ENCODE results near the gene JUND.
A peak's percentile ranks its signal among the peaks of the same experiment; 100 is the strongest.

JUND gene

DNA sequence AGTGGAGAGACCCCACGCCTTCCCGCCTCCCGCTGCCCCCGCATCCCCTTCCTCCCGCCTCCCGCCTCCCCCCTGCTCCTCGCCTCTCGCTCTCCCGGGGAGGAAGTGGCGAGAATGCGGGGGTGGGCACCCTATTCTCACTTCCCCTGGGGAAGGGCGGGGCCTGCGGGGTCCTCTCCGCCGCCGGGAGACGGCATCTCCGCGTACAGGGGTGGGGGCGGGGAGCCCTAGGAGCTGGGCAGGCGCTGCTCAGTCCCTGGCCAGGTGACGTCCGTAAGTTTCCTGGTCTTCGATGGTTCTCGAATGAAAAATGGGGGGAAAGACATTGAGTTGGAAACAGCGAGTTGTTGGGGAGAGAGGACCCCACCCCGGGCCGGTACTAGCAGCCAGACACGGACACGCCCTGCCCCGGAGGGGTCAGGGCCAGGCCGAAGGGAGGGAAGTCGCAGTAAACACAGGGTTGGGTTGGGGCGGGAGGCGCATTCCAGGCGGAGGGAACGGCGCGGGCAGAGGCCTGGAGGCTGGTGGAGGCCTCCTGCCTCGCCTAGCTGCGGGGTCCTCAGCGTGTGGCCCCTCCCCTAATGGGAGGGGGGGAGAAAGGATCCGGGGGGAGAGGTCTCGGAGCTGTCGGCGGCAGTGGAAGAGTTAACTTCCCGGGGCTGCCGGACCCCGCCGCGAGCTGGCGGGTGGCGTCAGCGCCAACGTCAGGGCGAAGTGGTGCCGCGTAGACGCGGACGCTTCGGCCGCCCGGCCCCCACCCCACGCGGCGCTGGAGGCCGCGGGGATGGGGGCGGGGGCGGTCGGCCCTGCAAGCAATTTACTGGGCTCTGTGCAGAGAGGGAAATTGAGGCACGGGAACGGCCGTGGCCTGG is 10.4 kb upstream of the JUND start:
- Histone ChIP-seq H3K27me3 (ENCODE audit: low read depth) (no peaks in the 10 kb centered on the region), H3K4me3 (peak overlapping the region; percentile 44), H3K9me3 (no peaks in the 10 kb centered on the region), H3K36me3 (replicated peaks) (no peaks in the 10 kb centered on the region), H3K4me1 (peaks cover 26% of the 10 kb centered on the region)
- in situ Hi-C loops (cut with MboI; ENCODE audit: low sequenced_read_pairs), result no loop called here
- peak; percentile 47 to 83 for DNase-seq (ENCODE audit: low spot score in 2 of 2)

- Histone ChIP-seq H3K4me3 (peak overlapping the region; percentile 44), H3K9me3 (no peaks in the 10 kb centered on the region), H3K36me3 (replicated peaks) (no peaks in the 10 kb centered on the region), H3K27me3 (ENCODE audit: low read depth) (no peaks in the 10 kb centered on the region), H3K4me1 (peaks cover 26% of the 10 kb centered on the region)
- DNase-seq (ENCODE audit: low spot score in 2 of 2), result no peak
- in situ Hi-C loops (cut with MboI; ENCODE audit: low sequenced_read_pairs), result no loop called here
These were observed 9.7 kb upstream of the JUND start for GRCh38 chr19:18291019-18291524.

DNA sequence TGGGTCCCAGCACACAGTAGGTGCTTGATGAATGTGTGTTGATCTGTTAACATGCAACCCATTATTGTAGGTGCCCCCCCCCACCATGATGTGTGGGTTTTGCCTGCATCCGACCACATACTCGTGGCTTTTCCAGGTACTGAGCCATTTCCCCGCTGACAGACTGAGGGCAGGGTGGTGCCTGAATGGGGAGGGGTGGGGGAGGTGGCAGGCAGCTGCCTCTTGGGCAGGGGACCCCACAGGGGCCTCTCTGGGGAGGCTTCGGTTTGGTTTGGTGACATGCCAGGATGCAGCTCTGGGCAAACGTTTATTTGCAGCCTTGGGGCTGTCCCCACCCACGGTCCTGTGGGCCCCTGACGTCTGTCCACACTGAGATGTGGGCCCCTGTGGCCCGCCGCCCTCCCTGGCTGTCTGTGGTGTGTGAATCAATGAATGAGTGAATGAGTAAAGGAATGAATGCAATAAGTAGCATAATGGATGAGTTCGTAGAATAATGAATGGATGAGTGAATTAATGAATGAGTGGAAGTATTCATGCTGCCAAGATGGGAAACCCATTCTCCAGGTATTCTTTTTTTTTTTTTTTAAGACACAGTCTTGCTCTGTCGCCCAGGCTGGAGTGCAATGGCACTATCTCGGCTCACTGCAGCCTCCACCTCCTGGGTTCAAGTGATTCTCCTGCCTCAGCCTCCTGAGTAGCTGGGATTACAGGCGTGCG is 9.0 kb upstream of the JUND start:
- H3K4me1 ChIP-seq, result peaks cover 26% of the 10 kb centered on the region
- H3K27me3 ChIP-seq (ENCODE audit: low read depth), result no peaks in the 10 kb centered on the region
- in situ Hi-C loops (cut with MboI; ENCODE audit: low sequenced_read_pairs), result no loop called here
- H3K36me3 ChIP-seq (replicated peaks), result no peaks in the 10 kb centered on the region
- no peak for DNase-seq (ENCODE audit: low spot score in 2 of 2)
- H3K4me3 ChIP-seq, result no peak overlapping the region
- no peaks in the 10 kb centered on the region for H3K9me3 ChIP-seq

DNA sequence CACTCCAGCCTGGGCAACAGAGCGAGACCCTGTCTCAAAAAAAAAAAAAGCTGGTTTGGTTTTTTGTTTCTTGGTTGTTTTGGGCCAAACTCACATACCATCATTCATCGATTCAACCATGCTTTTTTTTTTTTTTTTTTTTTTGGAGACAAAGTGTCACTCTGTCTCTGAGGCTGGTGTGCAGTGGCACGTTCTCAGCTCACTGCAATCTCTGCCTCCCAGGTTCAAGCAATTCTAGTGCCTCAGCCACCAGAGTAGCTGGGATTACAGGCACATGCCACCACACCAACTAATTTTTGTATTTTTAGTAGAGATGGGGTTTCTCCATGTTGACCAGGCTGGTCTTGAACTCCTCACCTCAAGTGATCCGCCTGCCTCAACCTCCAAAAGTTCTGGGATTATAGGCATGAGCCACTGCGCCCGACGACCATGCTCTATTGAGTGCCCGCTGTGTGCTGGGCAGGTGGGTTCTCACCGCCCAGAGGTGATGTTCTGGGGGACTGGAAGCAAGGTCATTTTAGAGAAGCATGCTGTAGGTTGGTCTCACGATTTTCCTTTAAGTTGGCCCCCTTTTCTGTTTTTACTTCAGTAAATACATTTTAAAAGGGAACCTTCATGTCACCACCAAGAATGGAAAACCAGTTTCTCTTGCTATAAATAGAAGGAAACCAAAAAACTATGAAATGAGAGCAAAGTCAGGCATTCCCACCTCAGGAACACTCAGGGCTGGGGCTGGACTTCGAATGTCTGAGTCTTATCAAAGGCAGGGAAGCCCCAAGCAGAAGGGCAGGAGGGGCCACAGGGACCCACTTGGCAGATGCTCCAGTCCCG is 8.3 kb upstream of the JUND start:
- Histone ChIP-seq H3K4me3 (no peak overlapping the region), H3K27me3 (ENCODE audit: low read depth) (no peaks in the 10 kb centered on the region), H3K4me1 (peaks cover 26% of the 10 kb centered on the region), H3K9me3 (no peaks in the 10 kb centered on the region), H3K36me3 (replicated peaks) (no peaks in the 10 kb centered on the region)
- in situ Hi-C loops (cut with MboI; ENCODE audit: low sequenced_read_pairs), result no loop called here
- DNase-seq (ENCODE audit: low spot score in 2 of 2), result no peak

- DNase-seq (ENCODE audit: low spot score in 2 of 2), result no peak
- Histone ChIP-seq H3K36me3 (replicated peaks) (no peaks in the 10 kb centered on the region), H3K9me3 (no peaks in the 10 kb centered on the region), H3K27me3 (ENCODE audit: low read depth) (no peaks in the 10 kb centered on the region), H3K4me1 (peaks cover 18% of the 10 kb centered on the region), H3K4me3 (no peak overlapping the region)
- in situ Hi-C loops (cut with MboI; ENCODE audit: low sequenced_read_pairs), result no loop called here
These were observed 6.7 kb upstream of the JUND start for GRCh38 chr19:18287836-18288772.

DNA sequence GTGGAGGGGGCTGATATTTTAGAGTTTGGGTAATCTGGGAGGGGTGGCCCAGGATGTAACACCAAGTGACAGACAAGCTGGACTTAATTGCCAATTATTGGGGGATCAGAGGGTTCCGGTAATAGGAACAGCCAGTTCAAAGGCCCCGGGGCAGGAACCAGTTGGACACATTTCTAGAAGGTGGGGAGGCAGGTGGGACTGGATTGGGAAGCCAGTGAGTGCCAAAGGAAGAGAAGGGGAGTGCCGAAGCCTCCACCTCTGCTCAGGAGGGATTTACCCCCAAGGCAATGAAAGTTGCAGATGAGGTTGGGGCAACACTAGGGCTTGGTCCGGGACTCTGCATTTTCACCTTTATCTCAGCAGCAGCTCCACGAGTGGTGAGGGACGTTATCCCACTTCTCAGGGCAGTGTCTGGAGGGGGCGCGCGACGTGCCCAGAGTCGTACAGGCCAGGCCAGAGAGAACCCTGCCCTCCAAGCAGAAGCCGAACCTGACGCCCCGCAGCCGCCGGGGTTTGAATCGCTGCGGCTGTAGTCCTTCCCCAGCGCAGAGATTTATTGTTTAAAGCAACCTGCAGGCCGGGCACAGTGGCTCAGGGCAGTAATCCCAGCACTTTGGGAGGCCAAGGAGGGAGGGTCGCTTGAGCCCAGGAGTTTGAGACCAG is 5.7 kb upstream of the JUND start:
- in situ Hi-C loops (cut with MboI; ENCODE audit: low sequenced_read_pairs), result no loop called here

GRCh38 chr19:18284712-18285360 is 3.4 kb upstream of the JUND start:
- in situ Hi-C loops (cut with MboI; ENCODE audit: low sequenced_read_pairs), result no loop called here
- peaks cover 6% of the 10 kb centered on the region; the same call in 1 of the 2 replicates for H3K36me3 ChIP-seq (replicated peaks)
- no peak for DNase-seq (ENCODE audit: low spot score in 2 of 2)
- H3K4me3 ChIP-seq, result no peak overlapping the region
- no peaks in the 10 kb centered on the region for H3K9me3 ChIP-seq
- no peaks in the 10 kb centered on the region for H3K27me3 ChIP-seq (ENCODE audit: low read depth)
- H3K4me1 ChIP-seq, result peaks cover 9% of the 10 kb centered on the region

More for the DNA sequence above, 5.7 kb upstream of the JUND start:
- Histone ChIP-seq H3K4me3 (no peak overlapping the region), H3K4me1 (peaks cover 18% of the 10 kb centered on the region), H3K27me3 (ENCODE audit: low read depth) (no peaks in the 10 kb centered on the region), H3K9me3 (no peaks in the 10 kb centered on the region), H3K36me3 (replicated peaks) (no peaks in the 10 kb centered on the region)
- DNase-seq (ENCODE audit: low spot score in 2 of 2), result no peak

GRCh38 chr19:18283338-18283737 is 1.9 kb upstream of the JUND start:
- H3K4me1 ChIP-seq, result peaks cover 15% of the 10 kb centered on the region
- H3K36me3 ChIP-seq (replicated peaks), result peaks cover 14% of the 10 kb centered on the region; the same call in 1 of the 2 replicates
- DNase-seq (ENCODE audit: low spot score in 2 of 2), result no peak
- in situ Hi-C loops (cut with MboI; ENCODE audit: low sequenced_read_pairs), result no loop called here
- H3K27me3 ChIP-seq (ENCODE audit: low read depth), result no peaks in the 10 kb centered on the region
- no peak overlapping the region for H3K4me3 ChIP-seq
- no peaks in the 10 kb centered on the region for H3K9me3 ChIP-seq

DNA sequence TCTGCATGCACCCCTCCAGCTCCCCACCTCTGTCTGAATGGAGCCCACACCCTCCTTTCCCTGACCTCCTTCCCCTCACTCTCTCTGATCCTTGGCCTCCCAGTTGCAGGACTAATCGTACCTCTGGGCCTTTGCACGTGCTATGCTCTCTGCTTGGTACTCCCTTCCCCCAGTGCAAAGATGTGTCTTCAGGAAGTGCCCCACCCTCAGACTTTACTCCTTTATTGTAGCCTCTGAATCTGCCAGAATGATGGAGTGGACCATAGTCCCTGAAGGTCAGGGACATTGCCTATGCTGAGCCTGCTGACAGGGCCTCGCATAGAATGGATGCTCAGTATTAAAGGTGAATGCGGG is 1.3 kb upstream of the JUND start:
- in situ Hi-C loops (cut with MboI; ENCODE audit: low sequenced_read_pairs), result no loop called here
- no peak overlapping the region for H3K4me3 ChIP-seq
- no peaks in the 10 kb centered on the region for H3K9me3 ChIP-seq
- H3K36me3 ChIP-seq (replicated peaks), result peaks cover 14% of the 10 kb centered on the region; the same call in 1 of the 2 replicates
- peak in 1 of 2 experiments; percentile 40 for DNase-seq (ENCODE audit: low spot score in 2 of 2)
- no peaks in the 10 kb centered on the region for H3K27me3 ChIP-seq (ENCODE audit: low read depth)
- peaks cover 15% of the 10 kb centered on the region for H3K4me1 ChIP-seq

- Histone ChIP-seq H3K4me1 (peaks cover 15% of the 10 kb centered on the region), H3K9me3 (no peaks in the 10 kb centered on the region), H3K36me3 (replicated peaks) (peaks cover 14% of the 10 kb centered on the region; the same call in 1 of the 2 replicates), H3K27me3 (ENCODE audit: low read depth) (no peaks in the 10 kb centered on the region), H3K4me3 (peak overlapping the region; percentile 43)
- DNase-seq (ENCODE audit: low spot score in 2 of 2), result peak in 1 of 2 experiments; percentile 88
- in situ Hi-C loops (cut with MboI; ENCODE audit: low sequenced_read_pairs), result no loop called here
These were observed 782 bp upstream of the JUND start for GRCh38 chr19:18282021-18282787.

- H3K9me3 ChIP-seq, result no peaks in the 10 kb centered on the region
- in situ Hi-C loops (cut with MboI; ENCODE audit: low sequenced_read_pairs), result no loop called here
- peak overlapping the region; percentile 92 for H3K4me3 ChIP-seq
- peaks cover 15% of the 10 kb centered on the region for H3K4me1 ChIP-seq
- H3K27me3 ChIP-seq (ENCODE audit: low read depth), result no peaks in the 10 kb centered on the region
- peaks cover 14% of the 10 kb centered on the region; the same call in 1 of the 2 replicates for H3K36me3 ChIP-seq (replicated peaks)
- peak; percentile 8 to 70 for DNase-seq (ENCODE audit: low spot score in 2 of 2)
These were observed 958 bp downstream of the JUND start for GRCh38 chr19:18280247-18281081.
